Measurements from ENCODE around the gene SRPRB.

- TF ChIP-seq CTCF (IDR thresholded peaks at IDR 0.05) (no peak), POLR2A (IDR thresholded peaks at IDR 0.05) (no peak), EP300 (IDR thresholded peaks at IDR 0.05) (no peak)
Observed at GRCh38 chr3:133821767-133822638, 16.4 kb downstream of the SRPRB start.
